AG20443 (cell line): Measurements from ENCODE around the gene PPIL4.

Source experiments
- DNase-seq: peaks from one replicate; pipeline ENCODE4 v3.0.0; 2012; ENCODE audit warnings: low spot score, mixed read lengths

PPIL4 gene

GRCh38 chr6:149545754-149546471 lies at the start of gene PPIL4:
Gene PPIL4, minus strand, starts transcription at chr6:149546043. Its CDS starts 38 bp downstream, at chr6:149546005.
- peak; percentile 98 for DNase-seq

GRCh38 chr6:149593408-149593807 lies 47.6 kb upstream of the PPIL4 start:
- no peak for DNase-seq

GRCh38 chr6:149592983-149593382 lies 47.1 kb upstream of the PPIL4 start:
- DNase-seq = no peak

- DNase-seq = no peak
These were observed 40.3 kb upstream of the PPIL4 start for GRCh38 chr6:149586149-149586548.

GRCh38 chr6:149581349-149581748 lies 35.5 kb upstream of the PPIL4 start:
- no peak for DNase-seq

GRCh38 chr6:149580880-149581279 lies 35.0 kb upstream of the PPIL4 start:
- no peak for DNase-seq

- DNase-seq = no peak
These were observed 22.2 kb upstream of the PPIL4 start for GRCh38 chr6:149567945-149568585.

- no peak for DNase-seq
These were observed 21.3 kb upstream of the PPIL4 start for GRCh38 chr6:149567194-149567586.

GRCh38 chr6:149566410-149567193 lies 20.8 kb upstream of the PPIL4 start:
- peak; percentile 61 for DNase-seq

GRCh38 chr6:149565527-149566409 lies 19.9 kb upstream of the PPIL4 start, which contains the start of gene GINM1:
Gene GINM1, plus strand, starts transcription at chr6:149566375. Its CDS starts 40 bp downstream, at chr6:149566415.
- DNase-seq = peak; percentile 100

GRCh38 chr6:149563928-149564325 lies 18.1 kb upstream of the PPIL4 start:
- no peak for DNase-seq

- peak; percentile 75 for DNase-seq
These were observed 17.5 kb upstream of the PPIL4 start for GRCh38 chr6:149563203-149563927.

- DNase-seq = peak; percentile 17
These were observed 14.9 kb upstream of the PPIL4 start for GRCh38 chr6:149560736-149561135.

GRCh38 chr6:149559389-149559788 lies 13.5 kb upstream of the PPIL4 start:
- DNase-seq = no peak

GRCh38 chr6:149558029-149558428 lies 12.2 kb upstream of the PPIL4 start:
- DNase-seq = no peak

GRCh38 chr6:149551920-149552319 lies 6.1 kb upstream of the PPIL4 start:
- no peak for DNase-seq

- DNase-seq = peak; percentile 66
These were observed 537 bp downstream of the PPIL4 start for GRCh38 chr6:149545258-149545753.

- no peak for DNase-seq
These were observed 1.1 kb downstream of the PPIL4 start for GRCh38 chr6:149544646-149545257.

GRCh38 chr6:149541139-149541538 lies 4.7 kb downstream of the PPIL4 start:
- DNase-seq = no peak

- no peak for DNase-seq
These were observed 11.1 kb downstream of the PPIL4 start for GRCh38 chr6:149534742-149535141.
